GM13977 (cell line): Measurements from ENCODE around the gene LRRC47.

Experiments used
- DNase-seq: peaks from one replicate; pipeline ENCODE4 v3.0.0; 2012; ENCODE audit warnings: low spot score
- in situ Hi-C: fragments of 300-500 bp; cut with MboI; formaldehyde crosslinking; loops from one replicate; pipeline ENCODE4 v1.12.0; 2022; ENCODE audit warnings: low sequenced_read_pairs, low pct_unique_long_range_greater_than_20kb, mixed read lengths, inconsistent platforms; ENCODE audit not compliant: unreplicated experiment
- TF ChIP-seq, protein P1 (sequence below): IDR thresholded peaks from 2 replicates; pipeline ENCODE4 v1.5.1; 2012; ENCODE audit warnings: mild to moderate bottlenecking, control low read depth; ENCODE audit not compliant: insufficient read depth; ENCODE audit errors: extremely low read depth, missing control alignments

The LRRC47 gene

DNA sequence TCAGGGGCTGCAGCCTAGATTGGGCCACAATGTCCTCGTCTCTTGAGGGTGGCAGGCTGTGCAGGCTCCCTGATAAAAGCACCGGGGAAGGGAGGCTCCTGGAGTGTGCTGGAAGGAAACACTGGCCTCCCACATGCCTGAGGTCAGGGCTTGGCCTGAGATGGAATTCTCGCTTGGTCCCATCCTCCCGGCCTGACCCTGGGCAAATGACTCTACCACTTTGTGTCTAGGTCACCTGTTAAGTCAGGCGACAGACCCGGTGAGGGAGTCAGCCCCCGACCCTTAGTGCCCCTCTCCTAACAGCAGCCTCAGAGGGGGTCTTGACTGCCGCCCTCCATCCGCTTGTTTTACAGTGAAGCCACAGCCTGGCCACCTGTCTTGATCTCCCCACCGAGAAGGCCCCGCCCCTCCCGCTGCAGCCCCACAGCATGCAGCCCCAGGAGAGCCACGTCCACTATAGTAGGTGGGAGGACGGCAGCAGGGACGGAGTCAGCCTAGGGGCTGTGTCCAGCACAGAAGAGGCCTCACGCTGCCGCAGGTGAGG is 21.3 kb downstream of the LRRC47 start:
- in situ Hi-C loops, result no loop called here
- no peak for DNase-seq
- TF ChIP-seq, protein P1, sequence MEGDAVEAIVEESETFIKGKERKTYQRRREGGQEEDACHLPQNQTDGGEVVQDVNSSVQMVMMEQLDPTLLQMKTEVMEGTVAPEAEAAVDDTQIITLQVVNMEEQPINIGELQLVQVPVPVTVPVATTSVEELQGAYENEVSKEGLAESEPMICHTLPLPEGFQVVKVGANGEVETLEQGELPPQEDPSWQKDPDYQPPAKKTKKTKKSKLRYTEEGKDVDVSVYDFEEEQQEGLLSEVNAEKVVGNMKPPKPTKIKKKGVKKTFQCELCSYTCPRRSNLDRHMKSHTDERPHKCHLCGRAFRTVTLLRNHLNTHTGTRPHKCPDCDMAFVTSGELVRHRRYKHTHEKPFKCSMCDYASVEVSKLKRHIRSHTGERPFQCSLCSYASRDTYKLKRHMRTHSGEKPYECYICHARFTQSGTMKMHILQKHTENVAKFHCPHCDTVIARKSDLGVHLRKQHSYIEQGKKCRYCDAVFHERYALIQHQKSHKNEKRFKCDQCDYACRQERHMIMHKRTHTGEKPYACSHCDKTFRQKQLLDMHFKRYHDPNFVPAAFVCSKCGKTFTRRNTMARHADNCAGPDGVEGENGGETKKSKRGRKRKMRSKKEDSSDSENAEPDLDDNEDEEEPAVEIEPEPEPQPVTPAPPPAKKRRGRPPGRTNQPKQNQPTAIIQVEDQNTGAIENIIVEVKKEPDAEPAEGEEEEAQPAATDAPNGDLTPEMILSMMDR, result no peak

DNA sequence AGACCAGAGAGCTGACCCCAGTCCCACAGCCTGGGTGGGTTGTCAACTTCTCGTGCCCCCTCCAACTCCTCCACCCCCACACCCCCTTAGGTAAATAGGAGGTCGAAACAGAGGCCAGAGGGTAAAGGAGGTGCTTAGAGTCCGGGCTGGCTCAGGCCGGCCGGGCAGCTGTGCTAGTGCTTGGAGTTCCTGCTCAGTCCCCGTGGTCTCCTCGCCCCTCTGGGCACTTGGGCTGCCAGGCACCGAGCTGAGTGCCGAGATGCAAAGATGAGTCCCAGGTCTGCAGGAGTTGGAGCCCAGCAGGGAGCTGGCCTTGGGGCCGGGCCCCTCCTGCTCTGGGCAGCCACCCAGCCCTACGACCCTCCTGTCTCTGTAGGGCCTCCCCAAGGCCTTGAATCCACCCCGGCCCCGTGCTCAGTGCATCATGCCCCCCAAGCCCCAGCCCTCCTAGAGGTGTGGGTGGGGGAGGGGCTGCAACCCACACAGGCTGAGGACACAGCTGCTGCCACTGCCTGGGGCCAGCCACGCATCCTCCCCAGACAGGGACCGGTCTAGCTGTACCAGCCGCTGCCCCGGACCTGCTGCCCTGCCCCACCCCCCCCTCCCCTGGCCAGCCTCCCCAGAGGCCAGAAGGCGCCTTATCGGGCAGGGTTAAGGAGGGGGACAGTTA is 21.9 kb downstream of the LRRC47 start:
- in situ Hi-C loops, result no loop called here
- TF ChIP-seq, protein P1, result no peak
- DNase-seq, result no peak

DNA sequence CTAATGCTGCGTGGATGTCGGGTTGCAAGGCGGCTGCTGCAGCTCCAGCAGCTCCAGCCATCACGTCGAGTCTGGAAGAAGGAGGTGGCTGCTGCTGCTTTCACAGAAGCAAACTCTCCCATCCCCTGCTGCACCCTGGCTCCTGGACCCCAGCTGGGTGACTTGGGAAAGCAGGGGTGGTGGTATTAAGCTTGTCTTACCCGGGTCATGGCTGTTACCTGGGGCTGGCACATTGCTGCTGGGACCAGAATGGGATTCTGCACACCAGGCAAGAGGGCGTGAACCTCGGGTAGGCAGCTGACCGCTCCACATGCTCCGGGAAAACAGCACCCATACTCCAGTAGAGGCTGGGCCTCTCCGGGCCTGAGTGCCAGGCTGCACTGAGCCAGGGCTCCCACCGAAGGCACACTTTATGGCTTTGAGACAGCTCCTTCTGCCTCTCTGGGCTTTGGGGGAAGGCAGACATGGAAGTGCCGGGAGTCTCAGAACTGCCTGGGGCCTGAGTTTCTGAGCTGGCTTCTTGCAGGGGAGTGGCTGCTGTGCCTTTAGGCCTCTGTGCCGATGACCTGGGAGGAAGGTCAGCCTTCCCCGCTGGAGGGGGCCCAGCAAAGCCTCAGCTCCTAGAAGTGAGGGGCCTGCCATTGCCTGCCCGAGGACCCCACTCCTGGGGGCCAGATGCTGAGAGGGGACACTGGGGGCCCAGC is 22.6 kb downstream of the LRRC47 start:
- in situ Hi-C loops, result no loop called here

DNA sequence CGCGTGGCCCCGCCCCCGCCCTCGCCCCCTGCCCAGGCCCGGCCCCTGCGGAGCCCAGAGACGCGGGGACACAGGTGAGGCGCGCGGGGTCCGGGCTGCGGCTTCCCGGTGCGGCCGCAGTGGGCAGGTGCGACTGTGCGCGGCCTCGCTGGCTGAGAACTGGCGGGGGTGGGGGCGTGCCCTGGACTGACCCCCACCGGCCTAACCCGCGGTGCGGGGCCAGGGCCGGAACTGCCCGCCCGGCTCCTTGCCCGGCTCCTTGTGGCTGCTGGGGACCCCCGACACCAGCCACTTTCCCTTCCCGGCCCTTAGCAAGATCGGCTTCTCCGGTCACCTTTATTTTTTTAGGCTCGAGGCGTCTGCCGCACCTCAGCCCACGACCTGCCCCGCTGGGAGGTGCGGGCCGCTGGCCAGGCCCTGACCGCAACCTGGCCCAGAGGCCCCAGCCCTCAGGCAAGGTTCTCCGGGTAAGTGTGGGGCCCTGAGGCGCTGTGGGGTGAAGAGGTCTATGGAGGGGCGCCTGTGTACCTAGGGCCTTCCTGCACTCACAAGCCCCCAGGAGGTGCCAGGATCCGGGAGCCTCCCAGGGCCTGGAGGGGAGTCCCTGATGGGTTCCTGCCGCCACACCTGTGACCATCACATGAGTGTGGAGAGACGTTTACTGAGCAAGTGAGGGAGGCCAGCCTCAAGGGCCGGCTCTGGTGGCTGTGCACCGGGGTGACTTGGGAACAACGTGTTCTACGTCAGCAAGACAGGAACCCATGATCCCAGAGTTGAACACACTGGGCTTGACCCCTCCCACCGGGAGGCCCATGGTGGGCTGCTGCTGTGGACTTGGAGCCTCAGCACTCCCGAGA is 23.4 kb downstream of the LRRC47 start, which contains the start of gene SMIM1:
SMIM1 (plus strand) TSS at position 35 of the 857 bp plus-strand sequence. CDS start 2,625 bp downstream, outside the sequence.
- in situ Hi-C loops, result no loop called here
- DNase-seq, result peak; percentile 64
- TF ChIP-seq, protein P1, result no peak

More for the DNA sequence above, 22.6 kb downstream of the LRRC47 start:
- TF ChIP-seq, protein P1, result no peak
- DNase-seq, result peak; percentile 42

DNA sequence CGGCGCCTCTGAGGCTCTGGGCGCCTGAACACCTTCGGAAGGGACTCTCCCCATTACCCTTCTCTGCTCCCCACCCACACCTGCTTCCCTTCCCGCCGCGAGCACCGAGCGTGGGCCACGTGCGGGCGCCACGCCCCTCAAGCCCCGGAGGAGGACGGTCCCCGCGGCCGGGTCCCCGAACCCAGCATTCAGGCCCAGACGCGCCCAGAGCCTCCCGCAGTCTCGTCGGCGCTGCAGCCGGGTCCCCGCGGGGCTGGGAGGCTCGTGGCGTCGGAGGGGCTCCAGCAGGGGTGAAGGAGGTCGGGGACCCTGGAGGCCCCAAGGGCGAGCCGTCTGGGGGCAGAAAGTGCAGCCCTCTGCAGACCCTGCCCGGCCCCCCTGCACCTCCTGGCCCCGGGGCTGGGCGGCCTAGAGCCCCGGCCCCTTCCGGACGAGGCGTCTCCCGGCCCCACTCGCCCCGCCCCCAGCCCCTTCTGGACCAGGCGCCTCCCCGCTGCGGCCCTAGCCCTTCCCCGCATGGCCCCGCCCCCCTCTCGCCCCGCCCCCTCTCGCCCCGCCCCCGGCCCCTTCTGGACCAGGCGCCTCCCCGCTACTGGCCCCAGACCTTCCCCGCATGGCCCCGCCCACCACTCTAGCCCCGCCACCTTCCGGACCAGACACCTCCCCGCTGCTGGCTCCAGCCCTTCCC is 24.1 kb downstream of the LRRC47 start:
- TF ChIP-seq, protein P1, result no peak
- DNase-seq, result peak; percentile 100
- in situ Hi-C loops, result no loop called here
